ENCODE measurements around the gene HIGD1B. TPM values are rescaled to one million over a fixed set of nuclear protein-coding genes. Genes with fewer than 3 reads are reported as not detected.

HIGD1B gene
- total and polyA plus RNA-seq, 9 of the 15 experiments (the other 6 are each of a cell fraction or from before 2014, with no cell fraction given) = not detected

DNA sequence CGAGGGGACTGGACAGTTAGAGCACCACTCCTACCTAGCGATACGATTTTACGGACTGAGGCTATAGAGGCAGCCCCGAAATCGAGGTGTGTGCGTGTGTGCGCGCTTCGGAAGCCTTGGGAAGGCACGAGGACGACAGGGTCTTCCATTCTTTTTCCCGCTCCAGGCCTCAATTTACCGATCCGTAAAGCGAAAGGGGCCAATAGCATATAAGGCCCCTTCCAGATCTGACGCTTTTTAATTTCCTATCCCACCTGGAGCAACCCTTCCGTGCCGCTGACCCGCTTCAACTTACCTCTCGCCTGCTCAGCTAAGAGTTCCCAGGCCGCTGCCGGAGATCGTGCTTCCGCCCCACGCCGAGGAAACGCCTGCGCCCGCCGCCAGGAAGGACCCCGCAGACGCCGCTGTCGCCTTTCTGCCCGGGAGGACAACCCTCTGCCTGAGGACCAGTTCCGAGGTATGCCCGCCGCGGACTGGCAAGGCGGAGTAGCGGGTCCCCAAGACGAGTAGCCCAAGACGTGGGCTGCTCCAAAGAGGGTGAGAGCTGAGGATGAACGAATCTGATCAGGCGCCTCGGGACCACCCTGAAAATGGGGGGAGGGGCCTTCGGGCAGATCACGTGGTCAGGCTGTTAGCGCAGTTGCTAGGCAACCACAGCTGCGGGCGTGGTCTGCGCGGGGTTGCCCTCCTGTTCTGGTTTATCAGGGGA, 51.5 kb downstream of the HIGD1B start, which contains the start of gene EFTUD2 (continued):
- TF ChIP-seq ZNF584 (CRISPR knock-in tag; IDR thresholded peaks at IDR 0.05; ENCODE audit: low read depth) (0 out of 2 replicates have a peak, but pooled peaks have one; percentile 25), ZNF146 (CRISPR knock-in tag; IDR thresholded peaks at IDR 0.05; ENCODE audit: unreplicated experiment) (no peak), CBX2 (IDR thresholded peaks at IDR 0.05; ENCODE audit: insufficient read depth, low read length, poor library complexity, severe bottlenecking) (no peak), TEAD1 (CRISPR knock-in tag; IDR thresholded peaks at IDR 0.05) (peak in 1 of 2 experiments; percentile 71; a peak in 1 of 4 replicates), CCAR2 (IDR thresholded peaks at IDR 0.05; ENCODE audit: low read depth, low read length) (no peak), SAFB2 (IDR thresholded peaks at IDR 0.05; ENCODE audit: borderline replicate concordance, low read depth, low read length, severe bottlenecking) (no peak), POLR3G (IDR thresholded peaks at IDR 0.05; ENCODE audit: extremely low read depth, insufficient read length, insufficient replicate concordance) (no peak), MAFK (IDR thresholded peaks at IDR 0.05; ENCODE audit: low read length) (no peak), BDP1 (IDR thresholded peaks at IDR 0.05; ENCODE audit: insufficient read depth, insufficient read length) (no peak), XRCC5 (IDR thresholded peaks at IDR 0.05; ENCODE audit: low read depth, low read length) (peak; percentile 85; the same call in 1 of the 2 replicates), ZBTB33 (CRISPR knock-in tag; IDR thresholded peaks at IDR 0.05) (no peak; the same call in 1 of the 2 replicates), HDGF (IDR thresholded peaks at IDR 0.05) (no peak), MBD2 (IDR thresholded peaks at IDR 0.05; ENCODE audit: borderline replicate concordance, low read depth) (peak; percentile 68; the same call in 1 of the 2 replicates), NBN (IDR thresholded peaks at IDR 0.05; ENCODE audit: low read depth) (peak; percentile 73; the same call in 1 of the 2 replicates), SRSF1 (IDR thresholded peaks at IDR 0.05; ENCODE audit: low read depth, low read length) (no peak), ETV6 (IDR thresholded peaks at IDR 0.05; ENCODE audit: borderline replicate concordance in 1 of 2, low read depth in 2 of 2, low read length in 1 of 2) (no peak; a peak in 1 of 4 replicates), ETV6 (CRISPR knock-in tag; IDR thresholded peaks at IDR 0.05; ENCODE audit: borderline replicate concordance) (no peak), ZNF444 (CRISPR knock-in tag; IDR thresholded peaks at IDR 0.05) (no peak)
- TF ChIP-seq, protein P1, sequence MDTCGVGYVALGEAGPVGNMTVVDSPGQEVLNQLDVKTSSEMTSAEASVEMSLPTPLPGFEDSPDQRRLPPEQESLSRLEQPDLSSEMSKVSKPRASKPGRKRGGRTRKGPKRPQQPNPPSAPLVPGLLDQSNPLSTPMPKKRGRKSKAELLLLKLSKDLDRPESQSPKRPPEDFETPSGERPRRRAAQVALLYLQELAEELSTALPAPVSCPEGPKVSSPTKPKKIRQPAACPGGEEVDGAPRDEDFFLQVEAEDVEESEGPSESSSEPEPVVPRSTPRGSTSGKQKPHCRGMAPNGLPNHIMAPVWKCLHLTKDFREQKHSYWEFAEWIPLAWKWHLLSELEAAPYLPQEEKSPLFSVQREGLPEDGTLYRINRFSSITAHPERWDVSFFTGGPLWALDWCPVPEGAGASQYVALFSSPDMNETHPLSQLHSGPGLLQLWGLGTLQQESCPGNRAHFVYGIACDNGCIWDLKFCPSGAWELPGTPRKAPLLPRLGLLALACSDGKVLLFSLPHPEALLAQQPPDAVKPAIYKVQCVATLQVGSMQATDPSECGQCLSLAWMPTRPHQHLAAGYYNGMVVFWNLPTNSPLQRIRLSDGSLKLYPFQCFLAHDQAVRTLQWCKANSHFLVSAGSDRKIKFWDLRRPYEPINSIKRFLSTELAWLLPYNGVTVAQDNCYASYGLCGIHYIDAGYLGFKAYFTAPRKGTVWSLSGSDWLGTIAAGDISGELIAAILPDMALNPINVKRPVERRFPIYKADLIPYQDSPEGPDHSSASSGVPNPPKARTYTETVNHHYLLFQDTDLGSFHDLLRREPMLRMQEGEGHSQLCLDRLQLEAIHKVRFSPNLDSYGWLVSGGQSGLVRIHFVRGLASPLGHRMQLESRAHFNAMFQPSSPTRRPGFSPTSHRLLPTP (IDR thresholded peaks at IDR 0.05; ENCODE audit: borderline replicate concordance, extremely low read depth, insufficient read length) = no peak
- TF ChIP-seq, protein P2, sequence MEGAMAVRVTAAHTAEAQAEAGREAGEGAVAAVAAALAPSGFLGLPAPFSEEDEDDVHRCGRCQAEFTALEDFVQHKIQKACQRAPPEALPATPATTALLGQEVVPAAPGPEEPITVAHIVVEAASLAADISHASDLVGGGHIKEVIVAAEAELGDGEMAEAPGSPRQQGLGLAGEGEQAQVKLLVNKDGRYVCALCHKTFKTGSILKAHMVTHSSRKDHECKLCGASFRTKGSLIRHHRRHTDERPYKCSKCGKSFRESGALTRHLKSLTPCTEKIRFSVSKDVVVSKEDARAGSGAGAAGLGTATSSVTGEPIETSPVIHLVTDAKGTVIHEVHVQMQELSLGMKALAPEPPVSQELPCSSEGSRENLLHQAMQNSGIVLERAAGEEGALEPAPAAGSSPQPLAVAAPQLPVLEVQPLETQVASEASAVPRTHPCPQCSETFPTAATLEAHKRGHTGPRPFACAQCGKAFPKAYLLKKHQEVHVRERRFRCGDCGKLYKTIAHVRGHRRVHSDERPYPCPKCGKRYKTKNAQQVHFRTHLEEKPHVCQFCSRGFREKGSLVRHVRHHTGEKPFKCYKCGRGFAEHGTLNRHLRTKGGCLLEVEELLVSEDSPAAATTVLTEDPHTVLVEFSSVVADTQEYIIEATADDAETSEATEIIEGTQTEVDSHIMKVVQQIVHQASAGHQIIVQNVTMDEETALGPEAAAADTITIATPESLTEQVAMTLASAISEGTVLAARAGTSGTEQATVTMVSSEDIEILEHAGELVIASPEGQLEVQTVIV (CRISPR knock-in tag; IDR thresholded peaks at IDR 0.05; ENCODE audit: borderline replicate concordance) = no peak

All from K562 (cell line).